ENCODE measurements around the gene MX1.

The MX1 gene

GRCh38 chr21:41426676-41427404, 801 bp downstream of the MX1 start:
- Histone ChIP-seq H3K27me3 (ENCODE audit: insufficient read depth, poor library complexity, severe bottlenecking) (peaks cover 11% of the 10 kb centered on the region), H3K4me3 (replicated peaks; ENCODE audit: insufficient read depth, low read length) (peak overlapping the region; percentile 37), H3K27ac (replicated peaks) (no peak overlapping the region)
- TF ChIP-seq CTCF (IDR thresholded peaks at IDR 0.05; ENCODE audit: insufficient read depth, low read length): no peak
- TF ChIP-seq GABPA (IDR thresholded peaks at IDR 0.05; ENCODE audit: low read depth): no peak
- TF ChIP-seq SPI1 (IDR thresholded peaks at IDR 0.05; ENCODE audit: borderline replicate concordance, low read depth): no peak
- no peak for TF ChIP-seq REST (IDR thresholded peaks at IDR 0.05; ENCODE audit: insufficient replicate concordance, low read depth)
- TF ChIP-seq POLR2AphosphoS5 (IDR thresholded peaks at IDR 0.05; ENCODE audit: low read depth): no peak
- no peak for DNase-seq (ENCODE audit: low read depth in 1 of 2, low spot score in 1 of 2)

- no peak overlapping the region for H3K27ac ChIP-seq (replicated peaks)
- TF ChIP-seq REST (IDR thresholded peaks at IDR 0.05; ENCODE audit: insufficient replicate concordance, low read depth): no peak
- no peak for TF ChIP-seq POLR2AphosphoS5 (IDR thresholded peaks at IDR 0.05; ENCODE audit: low read depth)
- TF ChIP-seq SPI1 (IDR thresholded peaks at IDR 0.05; ENCODE audit: borderline replicate concordance, low read depth): no peak
- TF ChIP-seq CTCF (IDR thresholded peaks at IDR 0.05; ENCODE audit: insufficient read depth, low read length): no peak
- no peak for TF ChIP-seq GABPA (IDR thresholded peaks at IDR 0.05; ENCODE audit: low read depth)
- DNase-seq (ENCODE audit: low read depth in 1 of 2, low spot score in 1 of 2): no peak
- H3K27me3 ChIP-seq (ENCODE audit: insufficient read depth, poor library complexity, severe bottlenecking): peaks cover 11% of the 10 kb centered on the region
- H3K4me3 ChIP-seq (replicated peaks; ENCODE audit: insufficient read depth, low read length): no peak overlapping the region
Measured at GRCh38 chr21:41427556-41427955, 1.5 kb downstream of the MX1 start.

- DNase-seq (ENCODE audit: low read depth in 1 of 2, low spot score in 1 of 2): no peak
- no peak overlapping the region for H3K27ac ChIP-seq (replicated peaks)
- no peak overlapping the region for H3K4me3 ChIP-seq (replicated peaks; ENCODE audit: insufficient read depth, low read length)
- peaks cover 11% of the 10 kb centered on the region for H3K27me3 ChIP-seq (ENCODE audit: insufficient read depth, poor library complexity, severe bottlenecking)
- TF ChIP-seq GABPA (IDR thresholded peaks at IDR 0.05; ENCODE audit: low read depth) (no peak), CTCF (IDR thresholded peaks at IDR 0.05; ENCODE audit: insufficient read depth, low read length) (no peak), SPI1 (IDR thresholded peaks at IDR 0.05; ENCODE audit: borderline replicate concordance, low read depth) (no peak), POLR2AphosphoS5 (IDR thresholded peaks at IDR 0.05; ENCODE audit: low read depth) (no peak), REST (IDR thresholded peaks at IDR 0.05; ENCODE audit: insufficient replicate concordance, low read depth) (no peak)
Measured at GRCh38 chr21:41428311-41428710, 2.3 kb downstream of the MX1 start.
